ENCODE results near the gene BMX. TPM values are rescaled to one million over a fixed set of nuclear protein-coding genes. Genes with fewer than 3 reads are reported as not detected.

The BMX gene
- total and polyA plus RNA-seq, 2 donors (not counting 1 experiment from before 2014, with no cell fraction given), result not detected

- no peak for DNase-seq (ENCODE audit: low read depth in 2 of 2)
- Histone ChIP-seq H3K9me3 (ENCODE audit: control insufficient read depth, insufficient read depth, low read depth, low read length) (no peaks in the 10 kb centered on the region), H3K9ac (ENCODE audit: insufficient read depth, low read length) (no peak overlapping the region), H2AFZ (ENCODE audit: low read length) (no peak overlapping the region), H3K79me2 (ENCODE audit: control insufficient read depth, insufficient read depth, low read length) (no peaks in the 10 kb centered on the region), H4K20me1 (ENCODE audit: control insufficient read depth, extremely low read depth, insufficient read depth, low read length) (no peaks in the 10 kb centered on the region), H3K4me1 (ENCODE audit: control insufficient read depth, extremely low read depth, insufficient read depth, low read length) (no peaks in the 10 kb centered on the region), H3K4me2 (ENCODE audit: extremely low read depth, insufficient read depth, low read length) (no peak overlapping the region), H3K27me3 (ENCODE audit: control insufficient read depth, insufficient read depth, low read length) (no peaks in the 10 kb centered on the region), H3K36me3 (ENCODE audit: control insufficient read depth, insufficient read depth, low read length) (no peaks in the 10 kb centered on the region), H3K27ac (ENCODE audit: insufficient read depth, low read length) (no peak overlapping the region), H3K4me3 (replicated peaks in 1 of 4; ENCODE audit: control extremely low read depth in 1 of 4, insufficient read depth in 1 of 4, low read depth in 3 of 4, low read length in 4 of 4) (no peak overlapping the region)
- TF ChIP-seq CTCF (conservative IDR thresholded peaks at IDR 0.05 in 1 of 2, IDR thresholded peaks at IDR 0.05 in 1 of 2; ENCODE audit: low read depth in 1 of 2, low read length in 2 of 2), result no peak
- TF ChIP-seq EZH2 (IDR thresholded peaks at IDR 0.05; ENCODE audit: low read length, missing control alignments), result no peak
Observed at GRCh38 chrX:15514279-15514678, 13.7 kb downstream of the BMX start.

GRCh38 chrX:15515931-15516330 lies 15.3 kb downstream of the BMX start:
- Histone ChIP-seq H3K9ac (ENCODE audit: insufficient read depth, low read length) (no peak overlapping the region), H3K36me3 (ENCODE audit: control insufficient read depth, insufficient read depth, low read length) (no peaks in the 10 kb centered on the region), H2AFZ (ENCODE audit: low read length) (no peak overlapping the region), H3K27me3 (ENCODE audit: control insufficient read depth, insufficient read depth, low read length) (no peaks in the 10 kb centered on the region), H4K20me1 (ENCODE audit: control insufficient read depth, extremely low read depth, insufficient read depth, low read length) (no peaks in the 10 kb centered on the region), H3K79me2 (ENCODE audit: control insufficient read depth, insufficient read depth, low read length) (no peaks in the 10 kb centered on the region), H3K9me3 (ENCODE audit: control insufficient read depth, insufficient read depth, low read depth, low read length) (no peaks in the 10 kb centered on the region), H3K4me1 (ENCODE audit: control insufficient read depth, extremely low read depth, insufficient read depth, low read length) (no peaks in the 10 kb centered on the region), H3K4me2 (ENCODE audit: extremely low read depth, insufficient read depth, low read length) (no peak overlapping the region), H3K4me3 (replicated peaks in 1 of 4; ENCODE audit: control extremely low read depth in 1 of 4, insufficient read depth in 1 of 4, low read depth in 3 of 4, low read length in 4 of 4) (no peak overlapping the region), H3K27ac (ENCODE audit: insufficient read depth, low read length) (no peak overlapping the region)
- DNase-seq (ENCODE audit: low read depth in 2 of 2), result no peak
- TF ChIP-seq CTCF (conservative IDR thresholded peaks at IDR 0.05 in 1 of 2, IDR thresholded peaks at IDR 0.05 in 1 of 2; ENCODE audit: low read depth in 1 of 2, low read length in 2 of 2), result no peak
- TF ChIP-seq EZH2 (IDR thresholded peaks at IDR 0.05; ENCODE audit: low read length, missing control alignments), result no peak

- Histone ChIP-seq H3K27ac (ENCODE audit: insufficient read depth, low read length) (no peak overlapping the region), H3K36me3 (ENCODE audit: control insufficient read depth, insufficient read depth, low read length) (no peaks in the 10 kb centered on the region), H3K79me2 (ENCODE audit: control insufficient read depth, insufficient read depth, low read length) (no peaks in the 10 kb centered on the region), H2AFZ (ENCODE audit: low read length) (no peak overlapping the region), H3K4me2 (ENCODE audit: extremely low read depth, insufficient read depth, low read length) (no peak overlapping the region), H3K4me3 (replicated peaks in 1 of 4; ENCODE audit: control extremely low read depth in 1 of 4, insufficient read depth in 1 of 4, low read depth in 3 of 4, low read length in 4 of 4) (no peak overlapping the region), H3K9me3 (ENCODE audit: control insufficient read depth, insufficient read depth, low read depth, low read length) (no peaks in the 10 kb centered on the region), H3K27me3 (ENCODE audit: control insufficient read depth, insufficient read depth, low read length) (no peaks in the 10 kb centered on the region), H3K9ac (ENCODE audit: insufficient read depth, low read length) (no peak overlapping the region), H4K20me1 (ENCODE audit: control insufficient read depth, extremely low read depth, insufficient read depth, low read length) (no peaks in the 10 kb centered on the region), H3K4me1 (ENCODE audit: control insufficient read depth, extremely low read depth, insufficient read depth, low read length) (no peaks in the 10 kb centered on the region)
- no peak for DNase-seq (ENCODE audit: low read depth in 2 of 2)
- TF ChIP-seq CTCF (conservative IDR thresholded peaks at IDR 0.05 in 1 of 2, IDR thresholded peaks at IDR 0.05 in 1 of 2; ENCODE audit: low read depth in 1 of 2, low read length in 2 of 2), result no peak
- no peak for TF ChIP-seq EZH2 (IDR thresholded peaks at IDR 0.05; ENCODE audit: low read length, missing control alignments)
Observed at GRCh38 chrX:15522464-15522863, 21.9 kb downstream of the BMX start.
